Panc1 (cell line): ENCODE results near the gene PRPF18. TPM values are rescaled to one million over a fixed set of nuclear protein-coding genes. Genes with fewer than 3 reads are reported as not detected.

Source experiments
- ATAC-seq: fragments of 200-7000 bp; cut with Tn5 transposase; 2 replicates; pipeline ENCODE4 v1.9.1; 2020; ENCODE audit warnings: mild to moderate bottlenecking, moderate library complexity
- BruUV-seq: library from RNA; stranded (reverse); fragments of 400-500 nt; replicated peaks from 2 replicates; lab custom pipeline; 2021; lab: Mats Ljungman, UMichigan
- CTCF ChIA-PET: fragments of 300-600 bp; sonication (Branson Sonifier 250); formaldehyde crosslinking; loops from one replicate; lab custom pipeline; 2022; ENCODE audit warnings: antibody characterized with exemption; lab: Charles Lee
- POLR2A ChIA-PET: fragments of 300-600 bp; sonication (Branson Sonifier 250); formaldehyde crosslinking; loops from one replicate; lab custom pipeline; 2022; ENCODE audit warnings: antibody characterized with exemption; lab: Charles Lee
- DNase-seq: peaks from one replicate; pipeline ENCODE4 v3.0.0-alpha.2; 2010; ENCODE audit warnings: low read depth, low spot score
- H3K27ac ChIP-seq: 2 replicates; pipeline ENCODE4 v1.5.1; 2011; ENCODE audit warnings: mild to moderate bottlenecking, low read length, inconsistent platforms
- H3K27me3 ChIP-seq: fragments of 200-500 bp; sonication (Bioruptor generic); 2 replicates; pipeline ENCODE4 v1.6.0; 2014; ENCODE audit warnings: low read length, inconsistent platforms; ENCODE audit not compliant: control insufficient read depth, insufficient read depth
- H3K36me3 ChIP-seq: fragments of 200-500 bp; sonication (Bioruptor generic); 2 replicates; pipeline ENCODE4 v1.5.1; 2014; ENCODE audit warnings: inconsistent platforms, mild to moderate bottlenecking, low read length, moderate library complexity; ENCODE audit not compliant: control insufficient read depth, insufficient read depth
- H3K4me1 ChIP-seq: 2 replicates; pipeline ENCODE4 v1.5.1; 2011; ENCODE audit warnings: inconsistent platforms, mild to moderate bottlenecking, low read length, moderate library complexity; ENCODE audit not compliant: control insufficient read depth, insufficient read depth
- H3K4me3 ChIP-seq, 2 experiments: 2 replicates each; pipeline ENCODE4 v1.5.1; 2011 to 2012; ENCODE audit warnings: low read depth in 2 of 2, low read length in 2 of 2, mild to moderate bottlenecking in 2 of 2, inconsistent platforms in 1 of 2, moderate library complexity in 1 of 2
- H3K9me3 ChIP-seq: fragments of 200-500 bp; sonication (Bioruptor generic); 2 replicates; pipeline ENCODE4 v1.5.1; 2014; ENCODE audit warnings: low read depth, mild to moderate bottlenecking, inconsistent platforms, low read length, moderate library complexity; ENCODE audit not compliant: control insufficient read depth, insufficient read depth
- POLR2AphosphoS5 ChIP-seq: IDR thresholded peaks from 2 replicates; pipeline ENCODE4 v1.6.1; 2012; ENCODE audit warnings: mild to moderate bottlenecking, low read depth, low read length, moderate library complexity
- SIN3A ChIP-seq: IDR thresholded peaks from 2 replicates; pipeline ENCODE4 v1.6.1; 2012; ENCODE audit warnings: low read depth, mild to moderate bottlenecking, low read length, moderate library complexity, borderline replicate concordance; ENCODE audit not compliant: insufficient read depth
- TCF7L2 ChIP-seq: IDR thresholded peaks from 2 replicates; pipeline ENCODE4 v1.6.1; 2011; ENCODE audit warnings: mild to moderate bottlenecking, low read depth, low read length, inconsistent platforms
- in situ Hi-C: cut with HindIII; loops from 2 replicates; pipeline ENCODE4 v1.10.0; 2016; ENCODE audit warnings: low sequenced_read_pairs, low pct_unique_long_range_greater_than_20kb
- intact Hi-C: fragments of 100-400 bp; cut with micrococcal nuclease; formaldehyde crosslinking; loops from one replicate; pipeline ENCODE4 v1.10.0; 2022; ENCODE audit not compliant: unreplicated experiment
- total RNA-seq: library from RNA; stranded (reverse); gene quantifications from one replicate; pipeline ENCODE4 v1.2.1, GENCODE V29; 2021; ENCODE audit not compliant: unreplicated experiment
- TF ChIP-seq, protein P1 (sequence below): fragments of 450-650 bp; IDR thresholded peaks from 2 replicates; pipeline ENCODE4 v1.5.1; 2017; ENCODE audit warnings: mild to moderate bottlenecking
- TF ChIP-seq, protein P2 (sequence below), 2 experiments: IDR thresholded peaks; 2 replicates each; pipeline ENCODE4 v1.6.1; 2011 to 2012; ENCODE audit warnings: low read depth in 2 of 2, control low read depth in 1 of 2, low read length in 1 of 2, mild to moderate bottlenecking in 1 of 2, moderate library complexity in 1 of 2; ENCODE audit not compliant: insufficient read depth in 1 of 2

Gene PRPF18
- total RNA-seq, 1 experiment from 2014 or later, result 12.0 TPM

DNA sequence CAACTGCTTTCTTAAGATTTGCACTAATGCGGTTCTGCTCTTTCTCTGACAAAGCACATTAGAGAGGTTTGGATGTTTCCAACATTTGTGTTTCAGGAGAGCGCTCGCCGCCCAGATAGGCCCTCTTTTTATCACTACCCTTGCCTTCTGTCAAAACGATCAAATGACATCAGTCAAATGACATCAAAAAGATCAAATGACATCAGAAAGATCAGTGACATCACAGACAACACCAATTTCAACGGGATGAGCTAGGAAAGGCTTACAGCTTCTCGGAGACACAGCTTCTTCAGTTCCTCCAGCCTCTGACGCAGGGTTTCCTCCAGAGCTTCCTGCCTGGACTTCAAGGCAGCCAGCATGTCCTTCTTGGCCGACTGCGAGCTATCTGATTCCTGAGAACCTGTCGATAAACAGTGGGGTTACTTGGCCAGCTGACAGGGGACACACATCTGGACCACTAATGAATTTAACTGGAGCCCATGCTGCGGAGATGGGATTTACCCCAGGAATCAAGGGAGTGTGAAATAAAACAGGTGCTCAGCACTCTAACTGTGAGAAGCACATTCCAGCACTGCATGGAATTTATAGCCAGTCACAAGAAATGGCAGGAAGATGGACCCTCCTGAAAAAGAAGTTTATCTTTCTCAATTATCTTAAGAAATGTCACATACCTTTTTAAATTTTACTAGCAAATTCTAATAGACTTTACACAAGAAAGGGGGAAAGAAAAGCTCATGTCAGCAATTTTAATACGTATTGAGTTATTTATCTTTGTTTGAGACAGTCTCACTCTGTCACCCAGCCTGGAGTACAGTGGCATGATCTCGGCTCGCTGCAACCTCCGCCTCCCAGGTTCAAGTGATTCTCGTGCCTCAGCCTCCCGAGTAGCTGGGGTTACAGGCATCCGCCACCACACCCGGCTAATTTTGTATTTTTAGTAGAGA, 88.2 kb downstream of the PRPF18 start:
- no peak for ATAC-seq
- TF ChIP-seq SIN3A (no peak), TCF7L2 (no peak), POLR2AphosphoS5 (no peak)
- TF ChIP-seq, protein P1, sequence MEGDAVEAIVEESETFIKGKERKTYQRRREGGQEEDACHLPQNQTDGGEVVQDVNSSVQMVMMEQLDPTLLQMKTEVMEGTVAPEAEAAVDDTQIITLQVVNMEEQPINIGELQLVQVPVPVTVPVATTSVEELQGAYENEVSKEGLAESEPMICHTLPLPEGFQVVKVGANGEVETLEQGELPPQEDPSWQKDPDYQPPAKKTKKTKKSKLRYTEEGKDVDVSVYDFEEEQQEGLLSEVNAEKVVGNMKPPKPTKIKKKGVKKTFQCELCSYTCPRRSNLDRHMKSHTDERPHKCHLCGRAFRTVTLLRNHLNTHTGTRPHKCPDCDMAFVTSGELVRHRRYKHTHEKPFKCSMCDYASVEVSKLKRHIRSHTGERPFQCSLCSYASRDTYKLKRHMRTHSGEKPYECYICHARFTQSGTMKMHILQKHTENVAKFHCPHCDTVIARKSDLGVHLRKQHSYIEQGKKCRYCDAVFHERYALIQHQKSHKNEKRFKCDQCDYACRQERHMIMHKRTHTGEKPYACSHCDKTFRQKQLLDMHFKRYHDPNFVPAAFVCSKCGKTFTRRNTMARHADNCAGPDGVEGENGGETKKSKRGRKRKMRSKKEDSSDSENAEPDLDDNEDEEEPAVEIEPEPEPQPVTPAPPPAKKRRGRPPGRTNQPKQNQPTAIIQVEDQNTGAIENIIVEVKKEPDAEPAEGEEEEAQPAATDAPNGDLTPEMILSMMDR, result no peak
- TF ChIP-seq, protein P2, sequence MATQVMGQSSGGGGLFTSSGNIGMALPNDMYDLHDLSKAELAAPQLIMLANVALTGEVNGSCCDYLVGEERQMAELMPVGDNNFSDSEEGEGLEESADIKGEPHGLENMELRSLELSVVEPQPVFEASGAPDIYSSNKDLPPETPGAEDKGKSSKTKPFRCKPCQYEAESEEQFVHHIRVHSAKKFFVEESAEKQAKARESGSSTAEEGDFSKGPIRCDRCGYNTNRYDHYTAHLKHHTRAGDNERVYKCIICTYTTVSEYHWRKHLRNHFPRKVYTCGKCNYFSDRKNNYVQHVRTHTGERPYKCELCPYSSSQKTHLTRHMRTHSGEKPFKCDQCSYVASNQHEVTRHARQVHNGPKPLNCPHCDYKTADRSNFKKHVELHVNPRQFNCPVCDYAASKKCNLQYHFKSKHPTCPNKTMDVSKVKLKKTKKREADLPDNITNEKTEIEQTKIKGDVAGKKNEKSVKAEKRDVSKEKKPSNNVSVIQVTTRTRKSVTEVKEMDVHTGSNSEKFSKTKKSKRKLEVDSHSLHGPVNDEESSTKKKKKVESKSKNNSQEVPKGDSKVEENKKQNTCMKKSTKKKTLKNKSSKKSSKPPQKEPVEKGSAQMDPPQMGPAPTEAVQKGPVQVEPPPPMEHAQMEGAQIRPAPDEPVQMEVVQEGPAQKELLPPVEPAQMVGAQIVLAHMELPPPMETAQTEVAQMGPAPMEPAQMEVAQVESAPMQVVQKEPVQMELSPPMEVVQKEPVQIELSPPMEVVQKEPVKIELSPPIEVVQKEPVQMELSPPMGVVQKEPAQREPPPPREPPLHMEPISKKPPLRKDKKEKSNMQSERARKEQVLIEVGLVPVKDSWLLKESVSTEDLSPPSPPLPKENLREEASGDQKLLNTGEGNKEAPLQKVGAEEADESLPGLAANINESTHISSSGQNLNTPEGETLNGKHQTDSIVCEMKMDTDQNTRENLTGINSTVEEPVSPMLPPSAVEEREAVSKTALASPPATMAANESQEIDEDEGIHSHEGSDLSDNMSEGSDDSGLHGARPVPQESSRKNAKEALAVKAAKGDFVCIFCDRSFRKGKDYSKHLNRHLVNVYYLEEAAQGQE (IDR thresholded peaks at IDR 0.05; ENCODE audit: insufficient read depth in 1 of 2, low read depth in 2 of 2, low read length in 1 of 2), result no peak
- no TSS peak for BruUV-seq
- Histone ChIP-seq H3K27ac (no peak overlapping the region), H3K27me3 (no peaks in the 10 kb centered on the region), H3K36me3 (no peaks in the 10 kb centered on the region), H3K4me1 (no peaks in the 10 kb centered on the region), H3K9me3 (no peaks in the 10 kb centered on the region), H3K4me3 (no peak overlapping the region)
- intact Hi-C loops, result no loop called here
- DNase-seq, result no peak
- ChIA-PET CTCF (no interaction called here), POLR2A (no interaction called here)
- in situ Hi-C loops, result no loop called here

DNA sequence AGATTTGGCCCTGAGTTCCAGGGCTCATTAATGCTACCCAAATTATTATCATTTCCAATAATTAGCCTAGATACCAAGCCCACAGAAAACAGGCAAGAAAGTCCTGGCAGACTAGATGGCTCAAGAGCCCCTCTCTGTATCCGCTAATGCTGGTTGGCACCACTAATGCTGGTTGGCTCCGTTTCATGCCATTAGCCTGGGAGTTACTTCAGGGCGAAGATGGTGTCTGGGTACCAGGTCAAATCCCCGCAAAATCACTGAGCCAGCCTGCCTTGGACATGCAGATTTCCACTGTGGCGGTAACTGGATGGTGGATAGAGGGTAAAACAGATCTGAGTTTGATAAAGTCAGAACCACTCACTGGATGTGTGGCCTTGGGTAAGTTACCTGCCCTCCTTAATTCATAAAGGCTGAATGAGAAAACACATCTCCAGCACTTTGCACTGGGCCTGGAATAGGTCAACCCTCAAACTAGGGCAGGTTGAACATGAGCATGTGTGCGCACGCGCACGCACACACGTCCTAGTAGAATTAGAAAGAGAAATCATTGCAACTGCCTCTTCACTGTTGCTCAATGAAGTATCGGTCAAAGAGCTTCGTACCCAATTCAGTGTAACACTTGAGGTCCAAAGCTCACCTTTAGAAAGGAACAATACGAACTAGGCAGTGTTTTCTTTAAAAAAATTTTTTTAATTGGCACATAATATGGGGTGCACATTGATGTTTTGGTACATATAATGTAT, 91.5 kb downstream of the PRPF18 start:
- Histone ChIP-seq H3K9me3 (no peaks in the 10 kb centered on the region), H3K27ac (no peak overlapping the region), H3K27me3 (no peaks in the 10 kb centered on the region), H3K4me1 (no peaks in the 10 kb centered on the region), H3K36me3 (no peaks in the 10 kb centered on the region), H3K4me3 (no peak overlapping the region)
- ATAC-seq (no peak), DNase-seq (no peak)
- intact Hi-C loops (no loop called here), in situ Hi-C loops (no loop called here)
- no TSS peak for BruUV-seq
- CTCF ChIA-PET, result no interaction called here
- TF ChIP-seq SIN3A, result no peak
- TF ChIP-seq, protein P2 (IDR thresholded peaks at IDR 0.05; ENCODE audit: insufficient read depth in 1 of 2, low read depth in 2 of 2, low read length in 1 of 2), result no peak
- TF ChIP-seq POLR2AphosphoS5, result no peak
- TF ChIP-seq, protein P1, result no peak
- TF ChIP-seq TCF7L2, result no peak
- POLR2A ChIA-PET, result no interaction called here
